ENCODE results near the gene AGXT. TPM values are rescaled to one million over a fixed set of nuclear protein-coding genes. Genes with fewer than 3 reads are reported as not detected.

The AGXT gene
- total RNA-seq, 1 donor from 2014 or later: not detected

GRCh38 chr2:240875228-240876034 lies 6.8 kb downstream of the AGXT start:
- no peak overlapping the region for H3K27ac Mint-ChIP-seq (ENCODE audit: unreplicated experiment)
- DNase-seq (ENCODE audit: low spot score): no peak
- TF ChIP-seq, protein P1, sequence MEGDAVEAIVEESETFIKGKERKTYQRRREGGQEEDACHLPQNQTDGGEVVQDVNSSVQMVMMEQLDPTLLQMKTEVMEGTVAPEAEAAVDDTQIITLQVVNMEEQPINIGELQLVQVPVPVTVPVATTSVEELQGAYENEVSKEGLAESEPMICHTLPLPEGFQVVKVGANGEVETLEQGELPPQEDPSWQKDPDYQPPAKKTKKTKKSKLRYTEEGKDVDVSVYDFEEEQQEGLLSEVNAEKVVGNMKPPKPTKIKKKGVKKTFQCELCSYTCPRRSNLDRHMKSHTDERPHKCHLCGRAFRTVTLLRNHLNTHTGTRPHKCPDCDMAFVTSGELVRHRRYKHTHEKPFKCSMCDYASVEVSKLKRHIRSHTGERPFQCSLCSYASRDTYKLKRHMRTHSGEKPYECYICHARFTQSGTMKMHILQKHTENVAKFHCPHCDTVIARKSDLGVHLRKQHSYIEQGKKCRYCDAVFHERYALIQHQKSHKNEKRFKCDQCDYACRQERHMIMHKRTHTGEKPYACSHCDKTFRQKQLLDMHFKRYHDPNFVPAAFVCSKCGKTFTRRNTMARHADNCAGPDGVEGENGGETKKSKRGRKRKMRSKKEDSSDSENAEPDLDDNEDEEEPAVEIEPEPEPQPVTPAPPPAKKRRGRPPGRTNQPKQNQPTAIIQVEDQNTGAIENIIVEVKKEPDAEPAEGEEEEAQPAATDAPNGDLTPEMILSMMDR (IDR thresholded peaks at IDR 0.05; ENCODE audit: unreplicated experiment): no peak
- no peak overlapping the region for H3K4me3 Mint-ChIP-seq (ENCODE audit: unreplicated experiment)
- no peaks in the 10 kb centered on the region for H3K9me3 Mint-ChIP-seq (ENCODE audit: unreplicated experiment)
- no peaks in the 10 kb centered on the region for H3K36me3 Mint-ChIP-seq (ENCODE audit: low read depth, unreplicated experiment)
- H3K4me1 Mint-ChIP-seq (ENCODE audit: unreplicated experiment): no peaks in the 10 kb centered on the region
- H3K27me3 Mint-ChIP-seq (ENCODE audit: unreplicated experiment): peaks cover 5% of the 10 kb centered on the region

- Mint-ChIP-seq H3K4me3 (ENCODE audit: unreplicated experiment) (no peak overlapping the region), H3K36me3 (ENCODE audit: low read depth, unreplicated experiment) (no peaks in the 10 kb centered on the region), H3K9me3 (ENCODE audit: unreplicated experiment) (no peaks in the 10 kb centered on the region), H3K27me3 (ENCODE audit: unreplicated experiment) (peaks cover 5% of the 10 kb centered on the region), H3K4me1 (ENCODE audit: unreplicated experiment) (no peaks in the 10 kb centered on the region), H3K27ac (ENCODE audit: unreplicated experiment) (no peak overlapping the region)
- TF ChIP-seq, protein P1 (IDR thresholded peaks at IDR 0.05; ENCODE audit: unreplicated experiment): no peak
- DNase-seq (ENCODE audit: low spot score): no peak
Observed at GRCh38 chr2:240876035-240876474, 7.4 kb downstream of the AGXT start.

DNA sequence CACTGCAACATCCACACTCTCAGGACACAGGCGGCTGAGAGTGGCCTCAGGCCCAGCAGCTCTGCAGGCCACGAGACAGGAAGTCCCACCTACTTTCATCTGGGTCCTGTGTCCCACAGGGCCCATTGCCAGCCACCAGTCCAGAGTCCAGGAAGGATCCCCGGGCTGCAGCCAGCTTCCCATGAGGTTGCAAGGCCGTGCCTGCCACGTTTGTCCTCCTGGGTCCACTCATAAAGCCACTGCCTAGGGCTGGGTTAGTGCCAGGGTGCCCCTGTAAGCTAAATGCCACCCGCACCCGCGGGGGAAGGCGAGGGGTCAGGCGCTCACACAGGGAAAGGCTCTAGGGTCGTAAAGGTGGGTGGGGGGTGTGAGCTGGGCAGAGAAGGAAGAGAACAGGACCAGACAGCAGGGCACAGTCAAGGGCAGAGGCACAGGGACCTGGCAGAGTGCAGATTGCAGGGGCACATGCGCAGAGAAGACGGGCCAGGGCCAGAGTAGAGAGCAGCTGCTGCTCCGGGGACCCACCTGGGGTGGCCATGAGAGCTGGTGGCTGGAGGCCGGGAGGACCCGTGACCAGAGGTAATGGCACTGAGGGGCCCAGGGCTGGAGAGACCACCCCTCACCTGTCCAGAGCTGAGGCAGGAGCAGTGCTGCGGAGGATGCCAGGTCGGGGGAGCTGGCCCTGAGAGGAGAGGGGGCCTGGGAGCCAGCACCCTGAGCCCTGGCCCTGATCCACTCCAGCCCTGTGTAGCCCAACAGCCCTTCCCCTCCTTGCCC lies 8.0 kb downstream of the AGXT start:
- Mint-ChIP-seq H3K4me1 (ENCODE audit: unreplicated experiment) (no peaks in the 10 kb centered on the region), H3K9me3 (ENCODE audit: unreplicated experiment) (no peaks in the 10 kb centered on the region), H3K36me3 (ENCODE audit: low read depth, unreplicated experiment) (no peaks in the 10 kb centered on the region), H3K27me3 (ENCODE audit: unreplicated experiment) (peaks cover 5% of the 10 kb centered on the region), H3K27ac (ENCODE audit: unreplicated experiment) (no peak overlapping the region), H3K4me3 (ENCODE audit: unreplicated experiment) (no peak overlapping the region)
- TF ChIP-seq, protein P1 (IDR thresholded peaks at IDR 0.05; ENCODE audit: unreplicated experiment): no peak
- no peak for DNase-seq (ENCODE audit: low spot score)

- Mint-ChIP-seq H3K27ac (ENCODE audit: unreplicated experiment) (no peak overlapping the region), H3K9me3 (ENCODE audit: unreplicated experiment) (no peaks in the 10 kb centered on the region)
- DNase-seq (ENCODE audit: low spot score): no peak
Observed at GRCh38 chr2:240877460-240878340, 9.1 kb downstream of the AGXT start.

More at GRCh38 chr2:240877460-240878340, 9.1 kb downstream of the AGXT start:
- Mint-ChIP-seq H3K4me3 (ENCODE audit: unreplicated experiment) (no peak overlapping the region), H3K4me1 (ENCODE audit: unreplicated experiment) (no peaks in the 10 kb centered on the region), H3K36me3 (ENCODE audit: low read depth, unreplicated experiment) (no peaks in the 10 kb centered on the region), H3K27me3 (ENCODE audit: unreplicated experiment) (peaks cover 3% of the 10 kb centered on the region)
- TF ChIP-seq, protein P1 (IDR thresholded peaks at IDR 0.05; ENCODE audit: unreplicated experiment): no peak
